Measurements from ENCODE around the gene CAMK1. TPM values are rescaled to one million over a fixed set of nuclear protein-coding genes. Genes with fewer than 3 reads are reported as not detected.

Gene CAMK1
- total RNA-seq, 2 donors from 2014 or later, result 10.9 to 34.9 TPM

DNA sequence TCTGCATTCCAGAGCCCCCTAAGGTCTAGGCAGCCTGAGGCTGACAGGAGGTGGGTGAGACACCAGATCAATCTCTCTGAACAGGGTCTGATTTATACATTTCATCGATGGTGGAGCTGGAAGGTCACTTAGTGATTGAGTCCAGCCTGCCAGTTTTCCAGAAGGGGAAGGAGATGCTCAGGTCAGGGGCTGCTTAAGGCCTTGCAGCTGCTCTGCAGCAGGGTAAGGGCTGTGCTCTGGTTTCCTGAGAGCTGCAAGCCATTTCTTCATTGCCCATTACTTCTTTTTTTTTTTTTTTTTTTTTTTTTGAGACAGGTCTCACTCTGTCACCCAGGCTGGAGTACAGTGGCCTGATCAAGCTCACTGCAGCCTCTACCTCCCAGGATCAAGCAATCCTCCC is 11.8 kb upstream of the CAMK1 start:
- Histone ChIP-seq H3K27me3 (no peaks in the 10 kb centered on the region), H3K4me1 (no peaks in the 10 kb centered on the region), H3K36me3 (replicated peaks in 1 of 2; ENCODE audit: insufficient read depth in 1 of 2, low read depth in 2 of 2) (peaks cover 4 to 9% of the 10 kb centered on the region in 2 donors), H3K9me3 (no peaks in the 10 kb centered on the region), H3K27ac (no peak overlapping the region), H3K4me3 (no peak overlapping the region)
- 40 to 42% methylated on average over 1 of the region's 1 CpG for WGBS, 2 donors
- intact Hi-C loops (cut with DNase I), result no loop called here
- no peak for DNase-seq
- ATAC-seq, result no peak
- TF ChIP-seq, protein P1, sequence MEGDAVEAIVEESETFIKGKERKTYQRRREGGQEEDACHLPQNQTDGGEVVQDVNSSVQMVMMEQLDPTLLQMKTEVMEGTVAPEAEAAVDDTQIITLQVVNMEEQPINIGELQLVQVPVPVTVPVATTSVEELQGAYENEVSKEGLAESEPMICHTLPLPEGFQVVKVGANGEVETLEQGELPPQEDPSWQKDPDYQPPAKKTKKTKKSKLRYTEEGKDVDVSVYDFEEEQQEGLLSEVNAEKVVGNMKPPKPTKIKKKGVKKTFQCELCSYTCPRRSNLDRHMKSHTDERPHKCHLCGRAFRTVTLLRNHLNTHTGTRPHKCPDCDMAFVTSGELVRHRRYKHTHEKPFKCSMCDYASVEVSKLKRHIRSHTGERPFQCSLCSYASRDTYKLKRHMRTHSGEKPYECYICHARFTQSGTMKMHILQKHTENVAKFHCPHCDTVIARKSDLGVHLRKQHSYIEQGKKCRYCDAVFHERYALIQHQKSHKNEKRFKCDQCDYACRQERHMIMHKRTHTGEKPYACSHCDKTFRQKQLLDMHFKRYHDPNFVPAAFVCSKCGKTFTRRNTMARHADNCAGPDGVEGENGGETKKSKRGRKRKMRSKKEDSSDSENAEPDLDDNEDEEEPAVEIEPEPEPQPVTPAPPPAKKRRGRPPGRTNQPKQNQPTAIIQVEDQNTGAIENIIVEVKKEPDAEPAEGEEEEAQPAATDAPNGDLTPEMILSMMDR (IDR thresholded peaks at IDR 0.05), result no peak
- no peak for TF ChIP-seq POLR2A (IDR thresholded peaks at IDR 0.05)

DNA sequence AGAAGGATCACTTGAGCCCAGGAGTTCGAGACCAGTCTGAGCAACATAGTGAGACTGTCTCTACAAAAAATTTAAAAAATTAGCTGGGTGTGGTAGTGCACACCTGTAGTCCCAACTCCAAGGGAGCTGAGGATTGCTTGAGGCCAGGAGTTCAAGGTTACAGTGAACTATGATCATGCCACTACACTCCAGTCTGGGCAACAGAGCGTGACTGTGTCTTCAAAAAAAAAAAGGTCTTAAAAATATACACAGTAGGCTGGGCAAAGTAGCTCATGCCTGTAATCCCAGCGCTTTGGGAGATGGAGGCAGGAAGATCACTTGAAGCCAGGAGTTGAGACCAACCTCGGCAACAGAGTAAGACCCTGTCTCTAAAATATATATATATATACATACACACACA is 11.2 kb upstream of the CAMK1 start:
- H3K27ac ChIP-seq, result peak overlapping the region in 1 of 4 donors; percentile 61
- no peak for DNase-seq
- TF ChIP-seq POLR2A (IDR thresholded peaks at IDR 0.05), result no peak
- TF ChIP-seq, protein P1 (IDR thresholded peaks at IDR 0.05), result no peak
- ATAC-seq, result no peak
- WGBS, 2 donors, result 90 to 93% methylated on average over 4 of the region's 4 CpGs
- intact Hi-C loops (cut with DNase I), result no loop called here
- peaks cover 4 to 9% of the 10 kb centered on the region in 2 donors for H3K36me3 ChIP-seq (replicated peaks in 1 of 2; ENCODE audit: insufficient read depth in 1 of 2, low read depth in 2 of 2)
- no peaks in the 10 kb centered on the region for H3K4me1 ChIP-seq
- no peak overlapping the region for H3K4me3 ChIP-seq
- H3K9me3 ChIP-seq, result no peaks in the 10 kb centered on the region
- H3K27me3 ChIP-seq, result no peaks in the 10 kb centered on the region

DNA sequence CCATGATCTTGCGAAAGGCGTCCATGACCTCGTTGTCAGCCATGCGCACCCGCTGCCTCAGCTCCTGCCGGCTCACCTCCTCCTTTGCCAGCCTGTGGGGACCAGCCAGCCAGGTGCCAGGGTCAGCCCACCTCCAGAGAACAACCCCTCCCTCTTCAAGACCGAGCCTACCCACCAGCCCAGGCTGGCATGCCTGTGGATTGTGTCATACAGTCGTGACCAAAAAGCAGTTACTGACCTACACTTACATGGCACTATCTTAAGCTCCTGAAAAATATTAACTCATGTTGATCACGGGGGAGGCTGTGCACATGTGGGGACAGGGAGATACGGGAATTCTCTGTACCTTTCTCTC is 10.7 kb upstream of the CAMK1 start:
- DNase-seq, result no peak
- intact Hi-C loops (cut with DNase I), result no loop called here

DNA sequence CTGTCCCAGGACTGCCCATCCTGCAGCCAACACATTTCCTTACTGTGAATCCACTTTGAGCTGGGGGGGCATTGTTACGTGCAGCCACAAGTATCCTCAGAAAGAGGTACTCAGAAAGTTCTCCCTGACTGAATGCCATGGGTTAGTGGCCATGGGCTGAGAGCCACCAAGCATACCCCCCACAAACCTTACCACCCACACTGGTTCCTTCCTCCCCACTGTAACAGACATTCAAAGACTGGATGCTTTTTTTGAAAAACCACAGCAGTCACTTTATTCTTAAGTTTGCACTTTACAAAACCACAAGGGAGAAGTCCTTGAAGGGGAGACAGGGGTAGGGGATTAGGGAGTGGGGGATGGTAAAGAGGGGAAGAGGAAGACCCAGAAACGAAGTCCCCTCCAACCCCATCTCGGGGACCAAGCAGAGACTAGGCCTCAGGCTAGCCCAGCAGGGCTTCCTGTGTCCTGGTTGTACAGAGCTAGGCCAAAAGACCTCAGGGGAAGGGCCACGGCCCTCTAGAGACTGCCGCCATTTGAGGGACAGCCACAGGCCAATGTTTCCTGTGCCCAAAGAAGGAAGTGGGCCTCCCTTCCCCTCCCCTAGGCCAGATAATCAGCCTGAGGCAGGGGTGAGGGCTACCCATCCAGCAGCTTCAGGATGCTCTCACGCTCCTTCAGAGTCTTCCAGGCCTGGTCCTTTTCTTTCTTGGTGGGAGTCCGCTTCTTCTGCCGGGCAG is 10.1 kb upstream of the CAMK1 start:
- Histone ChIP-seq H3K9me3 (no peaks in the 10 kb centered on the region), H3K27ac (peak overlapping the region in 1 of 4 donors; percentile 61), H3K27me3 (no peaks in the 10 kb centered on the region), H3K4me1 (no peaks in the 10 kb centered on the region), H3K4me3 (no peak overlapping the region), H3K36me3 (replicated peaks in 1 of 2; ENCODE audit: insufficient read depth in 1 of 2, low read depth in 2 of 2) (peaks cover 4% of the 10 kb centered on the region in 2 donors)
- DNase-seq, result peak in 1 of 4 donors; percentile 44
- no peak for ATAC-seq
- intact Hi-C loops (cut with DNase I), result no loop called here
- WGBS, 2 donors, result 71 to 73% methylated on average over 5 to 8 of the region's 8 CpGs
- no peak for TF ChIP-seq POLR2A (IDR thresholded peaks at IDR 0.05)
- TF ChIP-seq, protein P1 (IDR thresholded peaks at IDR 0.05), result no peak

More for the DNA sequence above, 10.7 kb upstream of the CAMK1 start:
- H3K4me3 ChIP-seq, result no peak overlapping the region
- H3K4me1 ChIP-seq, result no peaks in the 10 kb centered on the region
- peaks cover 4 to 7% of the 10 kb centered on the region in 2 donors for H3K36me3 ChIP-seq (replicated peaks in 1 of 2; ENCODE audit: insufficient read depth in 1 of 2, low read depth in 2 of 2)
- no peak for ATAC-seq
- 81 to 84% methylated on average over 2 to 10 of the region's 10 CpGs for WGBS, 2 donors
- H3K9me3 ChIP-seq, result no peaks in the 10 kb centered on the region
- peak overlapping the region in 1 of 4 donors; percentile 61 for H3K27ac ChIP-seq
- H3K27me3 ChIP-seq, result no peaks in the 10 kb centered on the region
- TF ChIP-seq POLR2A (IDR thresholded peaks at IDR 0.05), result no peak
- TF ChIP-seq, protein P1 (IDR thresholded peaks at IDR 0.05), result no peak

DNA sequence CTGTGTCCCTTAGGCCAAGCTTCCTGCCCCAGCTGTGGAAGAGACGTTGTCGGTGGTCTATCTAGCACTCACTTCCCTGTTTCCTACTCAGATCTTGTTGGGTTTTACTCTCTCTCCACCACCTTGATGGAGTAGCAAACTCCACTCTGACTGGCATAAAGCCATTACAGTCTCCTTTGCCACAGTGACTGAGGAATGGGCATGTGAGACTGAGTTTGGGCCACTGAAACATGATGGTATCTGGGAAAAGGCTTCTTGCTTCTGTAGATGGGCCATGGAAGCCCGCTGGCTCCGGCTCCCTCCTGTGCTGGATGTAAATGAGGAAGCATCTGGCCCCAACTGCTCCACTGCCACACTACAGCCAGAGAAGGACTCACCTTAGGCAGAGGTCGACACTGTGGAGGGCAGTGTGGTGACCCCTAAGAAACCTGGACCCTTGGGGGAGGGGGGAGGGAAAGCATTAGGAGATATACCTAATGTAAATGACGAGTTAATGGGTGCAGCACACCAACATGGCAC is 9.4 kb upstream of the CAMK1 start:
- Histone ChIP-seq H3K4me1 (no peaks in the 10 kb centered on the region), H3K36me3 (replicated peaks in 1 of 2; ENCODE audit: insufficient read depth in 1 of 2, low read depth in 2 of 2) (peaks cover 3 to 4% of the 10 kb centered on the region in 2 donors), H3K4me3 (no peak overlapping the region), H3K9me3 (no peaks in the 10 kb centered on the region), H3K27me3 (no peaks in the 10 kb centered on the region), H3K27ac (no peak overlapping the region)
- no peak for TF ChIP-seq POLR2A (IDR thresholded peaks at IDR 0.05)
- TF ChIP-seq, protein P1 (IDR thresholded peaks at IDR 0.05), result no peak
- 75 to 83% methylated on average over 2 to 6 of the region's 6 CpGs for WGBS, 2 donors
- DNase-seq, result no peak
- intact Hi-C loops (cut with DNase I), result no loop called here
- no peak for ATAC-seq

All from body of pancreas (tissue), 4 donors.